Peyer's patch (tissue), 4 donors: ENCODE data around the gene SORBS1.

Source experiments
- POLR2A ChIP-seq, 2 donors: fragments of 450-650 bp; IDR thresholded peaks; one replicate each; pipeline ENCODE4 v1.5.1; 2017; ENCODE audit warnings: antibody characterized with exemption in 2 of 2, mild to moderate bottlenecking in 2 of 2, moderate library complexity in 2 of 2
- TF ChIP-seq, protein P1 (sequence below), 6 experiments: fragments of 450-650 bp in 4 of 6; fragments of 200-600 bp in 2 of 6; sonication (generic) in 1 of 6; IDR thresholded peaks; one replicate each; pipeline ENCODE4 v1.5.1; 2017 to 2019; ENCODE audit warnings: antibody characterized with exemption in 6 of 6, mild to moderate bottlenecking in 3 of 6, moderate library complexity in 1 of 6

DNA sequence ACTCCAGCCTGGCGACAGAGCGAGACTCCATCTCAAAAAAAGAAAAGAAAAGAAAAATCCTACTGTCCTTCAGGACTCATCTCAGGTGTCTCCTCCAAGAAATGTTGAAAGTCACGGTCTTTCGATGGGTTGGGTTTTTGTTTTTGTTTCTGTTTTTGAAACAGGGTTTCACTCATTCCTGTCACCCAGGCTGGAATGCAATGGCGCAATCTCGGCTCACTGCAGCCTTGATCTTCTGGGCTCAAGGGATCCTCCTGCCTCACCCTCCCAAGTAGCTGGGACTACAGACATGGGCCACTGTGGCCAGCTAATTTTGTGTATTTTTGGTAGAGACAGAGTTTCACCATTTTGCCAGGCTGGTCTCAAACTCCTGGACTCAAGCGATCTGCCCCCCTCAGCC is 3.1 kb upstream of the SORBS1 start:
- TF ChIP-seq, protein P1, sequence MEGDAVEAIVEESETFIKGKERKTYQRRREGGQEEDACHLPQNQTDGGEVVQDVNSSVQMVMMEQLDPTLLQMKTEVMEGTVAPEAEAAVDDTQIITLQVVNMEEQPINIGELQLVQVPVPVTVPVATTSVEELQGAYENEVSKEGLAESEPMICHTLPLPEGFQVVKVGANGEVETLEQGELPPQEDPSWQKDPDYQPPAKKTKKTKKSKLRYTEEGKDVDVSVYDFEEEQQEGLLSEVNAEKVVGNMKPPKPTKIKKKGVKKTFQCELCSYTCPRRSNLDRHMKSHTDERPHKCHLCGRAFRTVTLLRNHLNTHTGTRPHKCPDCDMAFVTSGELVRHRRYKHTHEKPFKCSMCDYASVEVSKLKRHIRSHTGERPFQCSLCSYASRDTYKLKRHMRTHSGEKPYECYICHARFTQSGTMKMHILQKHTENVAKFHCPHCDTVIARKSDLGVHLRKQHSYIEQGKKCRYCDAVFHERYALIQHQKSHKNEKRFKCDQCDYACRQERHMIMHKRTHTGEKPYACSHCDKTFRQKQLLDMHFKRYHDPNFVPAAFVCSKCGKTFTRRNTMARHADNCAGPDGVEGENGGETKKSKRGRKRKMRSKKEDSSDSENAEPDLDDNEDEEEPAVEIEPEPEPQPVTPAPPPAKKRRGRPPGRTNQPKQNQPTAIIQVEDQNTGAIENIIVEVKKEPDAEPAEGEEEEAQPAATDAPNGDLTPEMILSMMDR (IDR thresholded peaks at IDR 0.05) = no peak
- TF ChIP-seq POLR2A (IDR thresholded peaks at IDR 0.05) = no peak
